Neural crest cell (in vitro differentiated cells): ENCODE measurements around the gene GPR132. TPM values are rescaled to one million over a fixed set of nuclear protein-coding genes. Genes with fewer than 3 reads are reported as not detected.
"Not testable (repeated sequence)": the region's sequence is repeated elsewhere in the genome, so short reads cannot be mapped to it uniquely, and the experiment has no call there.

Source experiments
- DNase-seq: peaks from one replicate; pipeline ENCODE4 v3.0.0; 2021; ENCODE audit warnings: low read depth, mixed read lengths, low spot score
- H3K27ac Mint-ChIP-seq: one replicate; pipeline ENCODE4 v1.8.0; 2021; ENCODE audit warnings: mild to moderate bottlenecking, mixed read lengths; ENCODE audit not compliant: unreplicated experiment
- H3K27me3 Mint-ChIP-seq: 2 replicates; pipeline ENCODE4 v1.8.0; 2021; ENCODE audit warnings: low read depth, mild to moderate bottlenecking, mixed read lengths
- H3K36me3 Mint-ChIP-seq: 2 replicates; pipeline ENCODE4 v1.8.0; 2021; ENCODE audit warnings: low read depth, mild to moderate bottlenecking, mixed read lengths
- H3K4me1 Mint-ChIP-seq: 2 replicates; pipeline ENCODE4 v1.8.0; 2021; ENCODE audit warnings: mixed read lengths
- H3K4me3 Mint-ChIP-seq: one replicate; pipeline ENCODE4 v1.8.0; 2021; ENCODE audit warnings: mild to moderate bottlenecking, mixed read lengths
- H3K9me3 Mint-ChIP-seq: 2 replicates; pipeline ENCODE4 v1.8.0; 2021; ENCODE audit warnings: mixed read lengths
- CTCF ChIP-seq: fragments of 200-600 bp; sonication (generic); conservative IDR thresholded peaks from 2 replicates; pipeline ENCODE4 v1.5.0; 2021; ENCODE audit warnings: antibody characterized with exemption, mild to moderate bottlenecking
- long read RNA-seq: library from polyadenylated mRNA; unstranded; transcript quantifications from one replicate; pipeline ENCODE4 v2.0.0, GENCODE V29; 2020
- total RNA-seq: library from RNA; stranded (reverse); gene quantifications from 2 replicates; pipeline ENCODE4 v1.2.1, GENCODE V29; 2021

Gene GPR132
- not detected in 2 replicates for total RNA-seq
- long read RNA-seq: 0 reads

- no peak within 1 kb of the TSS for H3K27ac Mint-ChIP-seq
- no peak within 1 kb of the TSS for H3K4me3 Mint-ChIP-seq
- no peaks in the 10 kb centered on the region for H3K4me1 Mint-ChIP-seq
- H3K36me3 Mint-ChIP-seq: no peaks in the 10 kb centered on the region
- TF ChIP-seq CTCF: no peak
- H3K9me3 Mint-ChIP-seq: no peaks in the 10 kb centered on the region
- H3K27me3 Mint-ChIP-seq: no peaks in the 10 kb centered on the region
- no peak for DNase-seq
These were observed at the start of gene GPR132 for GRCh38 chr14:105065280-105066228. TSS of gene GPR132 (minus strand) at chr14:105065430. CDS start at chr14:105055420, 10,010 bp downstream.

DNA sequence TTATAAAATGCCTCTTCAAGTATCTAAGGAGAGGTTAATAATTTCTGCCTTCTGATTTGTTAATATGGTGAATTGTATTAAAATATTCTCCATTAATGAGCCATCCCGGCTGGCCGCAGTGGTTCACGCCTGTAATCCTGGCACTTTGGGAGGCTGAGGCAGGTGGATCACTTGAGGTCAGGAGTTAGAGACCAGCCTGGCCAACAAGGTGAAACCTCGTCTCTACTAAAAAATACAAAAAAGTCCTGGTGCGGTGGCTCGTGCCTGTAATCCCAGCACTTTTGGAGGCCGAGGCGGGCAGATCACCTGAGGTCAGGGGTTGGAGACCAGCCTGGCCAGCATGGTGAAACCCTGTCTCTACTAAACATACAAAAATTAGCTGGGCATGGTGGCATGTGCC is 44.0 kb upstream of the GPR132 start:
- H3K36me3 Mint-ChIP-seq, H3K4me1 Mint-ChIP-seq, H3K4me3 Mint-ChIP-seq, H3K9me3 Mint-ChIP-seq, DNase-seq, H3K27ac Mint-ChIP-seq: not testable (repeated sequence)
- peaks cover 42% of the 10 kb centered on the region for H3K27me3 Mint-ChIP-seq

GRCh38 chr14:105108516-105108864 is 43.3 kb upstream of the GPR132 start:
- peaks cover 50% of the 10 kb centered on the region for H3K27me3 Mint-ChIP-seq
- H3K4me1 Mint-ChIP-seq: no peaks in the 10 kb centered on the region
- no peak overlapping the region for H3K4me3 Mint-ChIP-seq
- DNase-seq: no peak
- H3K36me3 Mint-ChIP-seq: no peaks in the 10 kb centered on the region
- H3K9me3 Mint-ChIP-seq: no peaks in the 10 kb centered on the region
- no peak for TF ChIP-seq CTCF
- H3K27ac Mint-ChIP-seq: no peak overlapping the region

- H3K4me1 Mint-ChIP-seq: no peaks in the 10 kb centered on the region
- H3K36me3 Mint-ChIP-seq: no peaks in the 10 kb centered on the region
- peaks cover 54% of the 10 kb centered on the region for H3K27me3 Mint-ChIP-seq
- TF ChIP-seq CTCF: no peak
- H3K9me3 Mint-ChIP-seq: no peaks in the 10 kb centered on the region
- H3K4me3 Mint-ChIP-seq: no peak overlapping the region
- H3K27ac Mint-ChIP-seq: no peak overlapping the region
- DNase-seq: no peak
These were observed 42.7 kb upstream of the GPR132 start for GRCh38 chr14:105107781-105108515.

- Mint-ChIP-seq H3K4me3 (no peak overlapping the region), H3K4me1 (no peaks in the 10 kb centered on the region), H3K27ac (no peak overlapping the region), H3K27me3 (peaks cover 59% of the 10 kb centered on the region), H3K9me3 (no peaks in the 10 kb centered on the region), H3K36me3 (no peaks in the 10 kb centered on the region)
- DNase-seq: no peak
- no peak for TF ChIP-seq CTCF
These were observed 42.1 kb upstream of the GPR132 start for GRCh38 chr14:105107351-105107750.

DNA sequence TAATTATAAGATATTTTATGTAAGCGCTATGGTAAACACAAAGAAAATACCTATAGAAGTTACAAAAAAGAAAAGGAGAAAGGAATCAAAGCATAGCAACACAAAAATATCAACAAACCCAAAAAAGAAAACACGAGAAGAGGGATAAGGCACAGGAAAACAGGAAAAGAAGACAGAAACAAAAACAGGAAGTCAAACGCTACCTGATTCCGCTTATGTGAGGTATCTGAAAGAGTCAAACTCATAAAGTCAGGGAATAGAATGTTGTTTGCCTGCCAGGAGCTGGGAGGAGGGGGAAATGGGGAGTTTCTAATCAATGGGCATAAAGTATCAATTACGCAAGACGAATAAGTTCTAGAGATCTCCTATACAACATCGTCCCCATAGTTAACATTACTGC is 39.9 kb upstream of the GPR132 start:
- no peak overlapping the region for H3K4me3 Mint-ChIP-seq
- H3K36me3 Mint-ChIP-seq: no peaks in the 10 kb centered on the region
- DNase-seq: no peak
- H3K27me3 Mint-ChIP-seq: peaks cover 66% of the 10 kb centered on the region
- no peak for TF ChIP-seq CTCF
- no peaks in the 10 kb centered on the region for H3K4me1 Mint-ChIP-seq
- H3K9me3 Mint-ChIP-seq: no peaks in the 10 kb centered on the region
- no peak overlapping the region for H3K27ac Mint-ChIP-seq
